ENCODE measurements around the gene WFDC10B. TPM values are rescaled to one million over a fixed set of nuclear protein-coding genes. Genes with fewer than 3 reads are reported as not detected.
A peak's percentile ranks its signal among the peaks of the same experiment; 100 is the strongest.

WFDC10B gene
- total RNA-seq, 1 experiment from 2014 or later = not detected

GRCh38 chr20:45639687-45640086 lies 65.1 kb downstream of the WFDC10B start:
- no peaks in the 10 kb centered on the region for H3K4me1 Mint-ChIP-seq
- Histone ChIP-seq H3K9ac (ENCODE audit: extremely low read depth, insufficient read length, low read length) (no peak overlapping the region), H3K4me1 (ENCODE audit: insufficient read depth, low read length) (no peaks in the 10 kb centered on the region), H2BK5ac (ENCODE audit: insufficient read length, low read length) (no peak overlapping the region), H4K8ac (replicated peaks; ENCODE audit: insufficient read length, low read depth, low read length) (no peak overlapping the region), H3T11ph (ENCODE audit: low read length) (no peak overlapping the region), H4K20me1 (ENCODE audit: control insufficient read depth, insufficient read depth, insufficient read length) (no peaks in the 10 kb centered on the region), H4K5ac (ENCODE audit: insufficient read length, low read depth, low read length) (no peak overlapping the region), H3K79me2 (ENCODE audit: insufficient read depth, low read length) (no peaks in the 10 kb centered on the region), H2BK120ac (ENCODE audit: low read depth, low read length, poor library complexity, severe bottlenecking) (no peak overlapping the region), H3K27me3 (ENCODE audit: insufficient read depth, low read length) (no peaks in the 10 kb centered on the region), H3K4me2 (ENCODE audit: insufficient read depth, insufficient read length, low read length) (no peak overlapping the region), H2AK5ac (ENCODE audit: insufficient read length, low read length) (no peak overlapping the region), H3K23me2 (ENCODE audit: insufficient read length, low read depth, low read length, poor library complexity, severe bottlenecking) (no peaks in the 10 kb centered on the region), H3K79me1 (ENCODE audit: insufficient read depth, low read depth, low read length, poor library complexity, severe bottlenecking) (no peaks in the 10 kb centered on the region), H3K14ac (ENCODE audit: insufficient read depth, low read length) (no peak overlapping the region), H3K56ac (ENCODE audit: insufficient read length, low read depth, low read length) (no peak overlapping the region), H3K27ac (ENCODE audit: insufficient read length, low read depth, low read length) (no peak overlapping the region), H3K23ac (ENCODE audit: insufficient read length, low read depth, low read length) (no peak overlapping the region), H2BK12ac (ENCODE audit: insufficient read length, low read depth, low read length) (no peak overlapping the region), H4K91ac (ENCODE audit: insufficient read length, low read depth, low read length) (no peak overlapping the region), H2AFZ (ENCODE audit: low read length) (no peak overlapping the region), H2BK15ac (ENCODE audit: low read depth, low read length) (no peak overlapping the region), H3K9me3 (ENCODE audit: control insufficient read depth, low read depth, low read length) (no peaks in the 10 kb centered on the region), H3K4ac (ENCODE audit: low read depth, low read length) (no peak overlapping the region), H2BK20ac (ENCODE audit: low read depth, low read length, poor library complexity, severe bottlenecking) (no peak overlapping the region), H3K18ac (ENCODE audit: insufficient read length, low read depth, low read length) (no peak overlapping the region)
- peaks cover 2 to 4% of the 10 kb centered on the region in 2 experiments; a peak in 3 of 5 replicates for H3K9me3 Mint-ChIP-seq
- H3K27me3 Mint-ChIP-seq (ENCODE audit: low read depth) = no peaks in the 10 kb centered on the region
- peaks cover 0 to 4% (median 2%) of the 10 kb centered on the region in 3 experiments; a peak in 1 of 7 replicates for H3K36me3 Mint-ChIP-seq (ENCODE audit: insufficient read depth in 1 of 3, low read depth in 3 of 3)
- DNase-seq = no peak
- no peak for TF ChIP-seq CTCF (conservative IDR thresholded peaks at IDR 0.05)
- no peak overlapping the region for H3K4me3 Mint-ChIP-seq
- WGBS (ENCODE audit: extremely low coverage, insufficient read length, low lambda C conversion rate) = no CpG with 5 or more reads among the region's 5 CpGs
- H3K27ac Mint-ChIP-seq = peak overlapping the region in 1 of 3 experiments; percentile 88; a peak in 1 of 7 replicates
